Activated T-cell treated with anti-CD3 and anti-CD28 coated beads for 48 hours (primary cell): ENCODE results near the gene CACNA1F.

Experiments used
- DNase-seq: peaks from one replicate; pipeline ENCODE4 v3.0.0-alpha.2; 2020; ENCODE audit warnings: low read depth

Gene CACNA1F

GRCh38 chrX:49227726-49228125 is 5.4 kb downstream of the CACNA1F start:
- no peak for DNase-seq

- no peak for DNase-seq
These were observed 6.2 kb downstream of the CACNA1F start for GRCh38 chrX:49226946-49227345.

- no peak for DNase-seq
These were observed 7.3 kb downstream of the CACNA1F start for GRCh38 chrX:49225858-49226257.

GRCh38 chrX:49221868-49222267 is 11.3 kb downstream of the CACNA1F start:
- no peak for DNase-seq

GRCh38 chrX:49220100-49220499 is 13.0 kb downstream of the CACNA1F start:
- no peak for DNase-seq

GRCh38 chrX:49214996-49215526 is 18.1 kb downstream of the CACNA1F start:
- no peak for DNase-seq

GRCh38 chrX:49214416-49214815 is 18.7 kb downstream of the CACNA1F start:
- no peak for DNase-seq

- no peak for DNase-seq
These were observed 20.3 kb downstream of the CACNA1F start for GRCh38 chrX:49212861-49213260.

- no peak for DNase-seq
These were observed 20.9 kb downstream of the CACNA1F start for GRCh38 chrX:49212209-49212608.

GRCh38 chrX:49211074-49211473 is 22.1 kb downstream of the CACNA1F start:
- no peak for DNase-seq

- DNase-seq: no peak
These were observed 22.7 kb downstream of the CACNA1F start for GRCh38 chrX:49210406-49210805.

GRCh38 chrX:49209434-49210251 is 23.5 kb downstream of the CACNA1F start:
- no peak for DNase-seq

GRCh38 chrX:49208399-49208798 is 24.7 kb downstream of the CACNA1F start:
- DNase-seq: no peak

- no peak for DNase-seq
These were observed 26.6 kb downstream of the CACNA1F start for GRCh38 chrX:49206543-49206942.

- DNase-seq: no peak
These were observed 27.7 kb downstream of the CACNA1F start for GRCh38 chrX:49205443-49205842.

- no peak for DNase-seq
These were observed 28.4 kb downstream of the CACNA1F start for GRCh38 chrX:49204709-49205108.

- no peak for DNase-seq
These were observed 29.1 kb downstream of the CACNA1F start for GRCh38 chrX:49204017-49204416.

- no peak for DNase-seq
These were observed 29.6 kb downstream of the CACNA1F start for GRCh38 chrX:49203536-49203935.

- no peak for DNase-seq
These were observed 31.1 kb downstream of the CACNA1F start for GRCh38 chrX:49202022-49202421.

GRCh38 chrX:49199906-49200771 is 33.0 kb downstream of the CACNA1F start, which contains the start of gene SYP:
Gene SYP (minus strand): TSS chrX:49200193. CDS start chrX:49200186, 7 bp downstream.
- DNase-seq: peak; percentile 83

- no peak for DNase-seq
These were observed 33.9 kb downstream of the CACNA1F start for GRCh38 chrX:49199315-49199595.

GRCh38 chrX:49198540-49199314 is 34.4 kb downstream of the CACNA1F start:
- no peak for DNase-seq
